Thymus (tissue), 11 donors: ENCODE data around the gene SHISAL1. TPM values are rescaled to one million over a fixed set of nuclear protein-coding genes. Genes with fewer than 3 reads are reported as not detected.

ENCODE experiments used
- DNase-seq, 9 donors: peaks; one replicate each; pipeline ENCODE4 v3.0.0-alpha.2; 2013; ENCODE audit warnings: low spot score in 9 of 9, low read depth in 6 of 9, missing footprints in 1 of 9
- H3K27ac ChIP-seq, 2 donors: one replicate each; pipeline ENCODE4 v1.5.1; 2013; ENCODE audit warnings: control low read depth in 1 of 2, low read depth in 1 of 2, low read length in 1 of 2, mild to moderate bottlenecking in 1 of 2, moderate library complexity in 1 of 2
- H3K27me3 ChIP-seq, 2 donors: one replicate each; pipeline ENCODE4 v1.5.1; 2013; ENCODE audit warnings: low read length in 1 of 2; ENCODE audit not compliant: control insufficient read depth in 2 of 2, insufficient read depth in 1 of 2
- H3K36me3 ChIP-seq, 2 donors: one replicate each; pipeline ENCODE4 v1.5.1; 2013; ENCODE audit warnings: low read length in 1 of 2, mild to moderate bottlenecking in 1 of 2, moderate library complexity in 1 of 2; ENCODE audit not compliant: control insufficient read depth in 2 of 2, insufficient read depth in 2 of 2
- H3K4me1 ChIP-seq, 2 donors: one replicate each; pipeline ENCODE4 v1.5.1; 2013; ENCODE audit warnings: low read length in 2 of 2; ENCODE audit not compliant: control insufficient read depth in 2 of 2, insufficient read depth in 2 of 2
- H3K4me3 ChIP-seq, 2 donors: one replicate each; pipeline ENCODE4 v1.5.1; 2013; ENCODE audit warnings: low read length in 2 of 2, control low read depth in 1 of 2, mild to moderate bottlenecking in 1 of 2
- H3K9me3 ChIP-seq, 2 donors: one replicate each; pipeline ENCODE4 v1.5.1; 2013; ENCODE audit warnings: low read length in 1 of 2, mild to moderate bottlenecking in 1 of 2; ENCODE audit not compliant: control insufficient read depth in 2 of 2, insufficient read depth in 1 of 2
- WGBS: extraction: QIAGEN DNeasy Blood & Tissue Kit; methylation state at CpG from one replicate; pipeline ENCODE4 v1.1.7; 2013; 5-methylcytosine and 5-hydroxymethylcytosine counted together
- polyA plus RNA-seq: library from polyadenylated mRNA; stranded (reverse); fragments of 200-250 nt; gene quantifications from one replicate; pipeline ENCODE4 v1.2.3, GENCODE V29; 2013
- total RNA-seq: library from RNA; stranded (reverse); fragments of 120-200 nt; gene quantifications from one replicate; pipeline ENCODE4 v1.2.4, GENCODE V29; 2013
- donor health status: healthy.

Gene SHISAL1
- total and polyA plus RNA-seq, 2 donors = 0.27 to 0.33 TPM

- H3K4me1 ChIP-seq = no peaks in the 10 kb centered on the region
- H3K36me3 ChIP-seq = no peaks in the 10 kb centered on the region
- DNase-seq = no peak
- peaks cover 0 to 2% of the 10 kb centered on the region in 2 donors for H3K27me3 ChIP-seq
- peaks cover 0 to 2% of the 10 kb centered on the region in 2 donors for H3K9me3 ChIP-seq
- no peak overlapping the region for H3K27ac ChIP-seq
- WGBS = 82% methylated on average over 3 of the region's 3 CpGs
- H3K4me3 ChIP-seq = no peak overlapping the region
These were observed 83.4 kb downstream of the SHISAL1 start for GRCh38 chr22:44229331-44229730.

GRCh38 chr22:44225812-44226211 lies 86.9 kb downstream of the SHISAL1 start:
- peaks cover 0 to 2% of the 10 kb centered on the region in 2 donors for H3K9me3 ChIP-seq
- H3K27me3 ChIP-seq = peaks cover 0 to 2% of the 10 kb centered on the region in 2 donors
- no peaks in the 10 kb centered on the region for H3K36me3 ChIP-seq
- no peak for DNase-seq
- no peak overlapping the region for H3K27ac ChIP-seq
- no peaks in the 10 kb centered on the region for H3K4me1 ChIP-seq
- H3K4me3 ChIP-seq = no peak overlapping the region
- 81% methylated on average over 8 of the region's 8 CpGs for WGBS

GRCh38 chr22:44225091-44225689 lies 87.6 kb downstream of the SHISAL1 start:
- WGBS = 81% methylated on average over 11 of the region's 11 CpGs
- Histone ChIP-seq H3K27me3 (peaks cover 0 to 2% of the 10 kb centered on the region in 2 donors), H3K4me1 (no peaks in the 10 kb centered on the region), H3K9me3 (peaks cover 0 to 2% of the 10 kb centered on the region in 2 donors), H3K36me3 (no peaks in the 10 kb centered on the region), H3K4me3 (no peak overlapping the region), H3K27ac (no peak overlapping the region)
- DNase-seq = no peak

- no peak overlapping the region for H3K4me3 ChIP-seq
- WGBS = 86% methylated on average over 12 of the region's 12 CpGs
- no peak for DNase-seq
- H3K27me3 ChIP-seq = peaks cover 0 to 2% of the 10 kb centered on the region in 2 donors
- peaks cover 0 to 2% of the 10 kb centered on the region in 2 donors for H3K9me3 ChIP-seq
- no peaks in the 10 kb centered on the region for H3K36me3 ChIP-seq
- H3K4me1 ChIP-seq = no peaks in the 10 kb centered on the region
- H3K27ac ChIP-seq = no peak overlapping the region
These were observed 88.6 kb downstream of the SHISAL1 start for GRCh38 chr22:44224166-44224565.

- Histone ChIP-seq H3K27me3 (peaks cover 0 to 2% of the 10 kb centered on the region in 2 donors), H3K4me1 (no peaks in the 10 kb centered on the region), H3K9me3 (no peaks in the 10 kb centered on the region), H3K4me3 (no peak overlapping the region), H3K36me3 (no peaks in the 10 kb centered on the region), H3K27ac (no peak overlapping the region)
- WGBS = 92% methylated on average over 11 of the region's 11 CpGs
- DNase-seq = no peak
These were observed 90.9 kb downstream of the SHISAL1 start for GRCh38 chr22:44221710-44222475.

GRCh38 chr22:44220727-44221680 lies 91.7 kb downstream of the SHISAL1 start:
- DNase-seq = no peak

GRCh38 chr22:44219101-44219870 lies 93.5 kb downstream of the SHISAL1 start:
- Histone ChIP-seq H3K27me3 (no peaks in the 10 kb centered on the region), H3K36me3 (no peaks in the 10 kb centered on the region), H3K27ac (no peak overlapping the region), H3K4me3 (no peak overlapping the region), H3K4me1 (no peaks in the 10 kb centered on the region), H3K9me3 (peaks cover 0 to 5% of the 10 kb centered on the region in 2 donors)
- DNase-seq = no peak
- 92% methylated on average over 21 of the region's 21 CpGs for WGBS

More at GRCh38 chr22:44220727-44221680, 91.7 kb downstream of the SHISAL1 start:
- no peaks in the 10 kb centered on the region for H3K36me3 ChIP-seq
- 88% methylated on average over 23 of the region's 23 CpGs for WGBS
- H3K27ac ChIP-seq = no peak overlapping the region
- H3K9me3 ChIP-seq = no peaks in the 10 kb centered on the region
- peaks cover 0 to 1% of the 10 kb centered on the region in 2 donors for H3K27me3 ChIP-seq
- no peaks in the 10 kb centered on the region for H3K4me1 ChIP-seq
- no peak overlapping the region for H3K4me3 ChIP-seq

GRCh38 chr22:44218071-44218470 lies 94.7 kb downstream of the SHISAL1 start:
- H3K4me1 ChIP-seq = no peaks in the 10 kb centered on the region
- DNase-seq = no peak

More at GRCh38 chr22:44218071-44218470, 94.7 kb downstream of the SHISAL1 start:
- 79% methylated on average over 6 of the region's 6 CpGs for WGBS
- Histone ChIP-seq H3K36me3 (no peaks in the 10 kb centered on the region), H3K9me3 (peaks cover 0 to 5% of the 10 kb centered on the region in 2 donors), H3K27ac (no peak overlapping the region), H3K4me3 (no peak overlapping the region), H3K27me3 (no peaks in the 10 kb centered on the region)
